MM.1S (cell line): Measurements from ENCODE around the gene COQ8B.
"Not testable (repeated sequence)": the region's sequence is repeated elsewhere in the genome, so short reads cannot be mapped to it uniquely, and the experiment has no call there.

Experiments used
- DNase-seq: peaks from one replicate; pipeline ENCODE4 v3.0.0-alpha.2; 2015
- H2AFZ ChIP-seq: fragments of 300-600 bp; sonication (generic); 2 replicates; pipeline ENCODE4 v1.6.0; 2016; ENCODE audit warnings: antibody characterized with exemption, low read length
- H3F3A ChIP-seq: fragments of 300-600 bp; sonication (generic); 2 replicates; pipeline ENCODE4 v1.6.1; 2016; ENCODE audit warnings: mild to moderate bottlenecking, antibody characterized with exemption, low read length, moderate library complexity, mixed read lengths; ENCODE audit not compliant: insufficient read depth
- H3K27ac ChIP-seq: fragments of 300-600 bp; sonication (generic); 2 replicates; pipeline ENCODE4 v1.5.1; 2016; ENCODE audit warnings: mild to moderate bottlenecking, low read length
- H3K27me3 ChIP-seq: fragments of 300-600 bp; sonication (generic); replicated peaks from 2 replicates; pipeline ENCODE4 v1.6.0; 2016; ENCODE audit warnings: low read length; ENCODE audit not compliant: insufficient read depth
- H3K36me3 ChIP-seq: fragments of 300-600 bp; sonication (generic); replicated peaks from 2 replicates; pipeline ENCODE4 v1.6.1; 2016; ENCODE audit warnings: mild to moderate bottlenecking, low read length, mixed read lengths; ENCODE audit not compliant: insufficient read depth
- H3K4me1 ChIP-seq: fragments of 300-600 bp; sonication (generic); 2 replicates; pipeline ENCODE4 v1.6.1; 2016; ENCODE audit warnings: low read length, mixed read lengths
- H3K4me2 ChIP-seq: fragments of 300-600 bp; sonication (generic); 2 replicates; pipeline ENCODE4 v1.6.0; 2016; ENCODE audit warnings: low read depth, low read length
- H3K4me3 ChIP-seq: fragments of 300-600 bp; sonication (generic); 2 replicates; pipeline ENCODE4 v1.5.1; 2016; ENCODE audit warnings: low read length, mixed read lengths
- H3K79me2 ChIP-seq: fragments of 300-600 bp; sonication (generic); 2 replicates; pipeline ENCODE4 v1.6.1; 2016; ENCODE audit warnings: mixed run types, low read length, mixed read lengths
- H3K9ac ChIP-seq: fragments of 300-600 bp; sonication (generic); 2 replicates; pipeline ENCODE4 v1.6.1; 2016; ENCODE audit warnings: low read length, mixed read lengths
- H3K9me2 ChIP-seq: fragments of 300-600 bp; sonication (generic); replicated peaks from 2 replicates; pipeline ENCODE4 v1.6.1; 2016; ENCODE audit warnings: mild to moderate bottlenecking, low read length, mixed read lengths; ENCODE audit not compliant: insufficient read depth
- H3K9me3 ChIP-seq: fragments of 300-600 bp; sonication (generic); replicated peaks from 2 replicates; pipeline ENCODE4 v1.6.1; 2016; ENCODE audit warnings: mild to moderate bottlenecking, low read length, mixed read lengths; ENCODE audit not compliant: insufficient read depth
- H4K20me1 ChIP-seq: fragments of 300-600 bp; sonication (generic); 2 replicates; pipeline ENCODE4 v1.6.1; 2016; ENCODE audit warnings: mild to moderate bottlenecking, low read length, moderate library complexity, mixed read lengths; ENCODE audit not compliant: insufficient read depth
- EZH2 ChIP-seq: fragments of 300-600 bp; sonication (generic); optimal IDR thresholded peaks from 2 replicates; pipeline ENCODE3; 2017; ENCODE audit warnings: low read depth, mild to moderate bottlenecking, antibody characterized with exemption, low read length, mixed read lengths
- EZH2phosphoT487 ChIP-seq: fragments of 300-600 bp; sonication (generic); IDR thresholded peaks from 2 replicates; pipeline ENCODE4 v1.6.1; 2018; ENCODE audit warnings: antibody characterized with exemption, low read length
- TF ChIP-seq, protein P1 (sequence below): fragments of 300-600 bp; sonication (generic); IDR thresholded peaks from 2 replicates; pipeline ENCODE4 v1.5.1; 2016; ENCODE audit warnings: antibody characterized with exemption, low read length, mixed read lengths

COQ8B gene

GRCh38 chr19:40659116-40659515 is 57.6 kb downstream of the COQ8B start:
- Histone ChIP-seq H4K20me1 (no peaks in the 10 kb centered on the region), H3K4me1 (no peaks in the 10 kb centered on the region), H3K36me3 (no peaks in the 10 kb centered on the region), H3K9me3 (no peaks in the 10 kb centered on the region), H3K9me2 (no peaks in the 10 kb centered on the region), H3K4me2 (no peak overlapping the region), H3K4me3 (no peak overlapping the region), H3K27ac (no peak overlapping the region), H3K27me3 (peaks cover 11% of the 10 kb centered on the region), H3F3A (no peaks in the 10 kb centered on the region), H3K79me2 (no peaks in the 10 kb centered on the region), H3K9ac (no peak overlapping the region), H2AFZ (no peak overlapping the region)
- TF ChIP-seq EZH2 (no peak), EZH2phosphoT487 (no peak)
- DNase-seq: no peak

- H4K20me1 ChIP-seq: no peaks in the 10 kb centered on the region
- H3F3A ChIP-seq: no peaks in the 10 kb centered on the region
- H3K9me3 ChIP-seq: no peaks in the 10 kb centered on the region
- no peak overlapping the region for H3K27ac ChIP-seq
- H2AFZ ChIP-seq: no peak overlapping the region
- H3K4me2 ChIP-seq: no peak overlapping the region
- no peak for DNase-seq
- no peaks in the 10 kb centered on the region for H3K79me2 ChIP-seq
- no peaks in the 10 kb centered on the region for H3K9me2 ChIP-seq
- no peaks in the 10 kb centered on the region for H3K4me1 ChIP-seq
- no peak for TF ChIP-seq EZH2
- TF ChIP-seq, protein P1, sequence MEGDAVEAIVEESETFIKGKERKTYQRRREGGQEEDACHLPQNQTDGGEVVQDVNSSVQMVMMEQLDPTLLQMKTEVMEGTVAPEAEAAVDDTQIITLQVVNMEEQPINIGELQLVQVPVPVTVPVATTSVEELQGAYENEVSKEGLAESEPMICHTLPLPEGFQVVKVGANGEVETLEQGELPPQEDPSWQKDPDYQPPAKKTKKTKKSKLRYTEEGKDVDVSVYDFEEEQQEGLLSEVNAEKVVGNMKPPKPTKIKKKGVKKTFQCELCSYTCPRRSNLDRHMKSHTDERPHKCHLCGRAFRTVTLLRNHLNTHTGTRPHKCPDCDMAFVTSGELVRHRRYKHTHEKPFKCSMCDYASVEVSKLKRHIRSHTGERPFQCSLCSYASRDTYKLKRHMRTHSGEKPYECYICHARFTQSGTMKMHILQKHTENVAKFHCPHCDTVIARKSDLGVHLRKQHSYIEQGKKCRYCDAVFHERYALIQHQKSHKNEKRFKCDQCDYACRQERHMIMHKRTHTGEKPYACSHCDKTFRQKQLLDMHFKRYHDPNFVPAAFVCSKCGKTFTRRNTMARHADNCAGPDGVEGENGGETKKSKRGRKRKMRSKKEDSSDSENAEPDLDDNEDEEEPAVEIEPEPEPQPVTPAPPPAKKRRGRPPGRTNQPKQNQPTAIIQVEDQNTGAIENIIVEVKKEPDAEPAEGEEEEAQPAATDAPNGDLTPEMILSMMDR: no peak
- TF ChIP-seq EZH2phosphoT487: no peak
- H3K9ac ChIP-seq: no peak overlapping the region
- peaks cover 6% of the 10 kb centered on the region; the same call in 1 of the 2 replicates for H3K27me3 ChIP-seq
- H3K4me3 ChIP-seq: no peak overlapping the region
- H3K36me3 ChIP-seq: no peaks in the 10 kb centered on the region
These were observed 58.7 kb downstream of the COQ8B start for GRCh38 chr19:40658031-40658430.

DNA sequence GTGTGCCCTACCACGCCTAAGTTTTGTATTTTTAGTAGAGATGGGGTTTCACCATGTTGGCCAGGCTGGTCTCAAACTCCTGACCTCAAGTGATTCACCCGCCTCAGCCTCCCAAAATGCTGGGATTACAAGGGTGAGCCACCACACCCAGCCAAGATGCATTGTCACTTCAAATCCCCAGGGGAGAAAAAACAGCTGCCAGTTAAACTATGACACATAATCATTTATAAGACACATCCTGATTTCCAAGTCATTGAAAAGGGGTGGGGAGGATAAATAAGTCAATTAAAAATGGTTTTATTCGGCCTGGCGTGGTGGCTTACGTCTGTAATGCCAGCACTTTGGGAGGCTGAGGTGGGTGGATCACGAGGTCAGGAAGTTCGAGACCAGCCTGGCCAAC is 61.0 kb downstream of the COQ8B start:
- not testable (repeated sequence) for H3K9me2 ChIP-seq, H2AFZ ChIP-seq, H3K4me1 ChIP-seq, H3K79me2 ChIP-seq, H3K9ac ChIP-seq, DNase-seq, H4K20me1 ChIP-seq, H3K36me3 ChIP-seq, H3F3A ChIP-seq, H3K27ac ChIP-seq, H3K4me3 ChIP-seq, H3K4me2 ChIP-seq, H3K9me3 ChIP-seq
- peaks cover 17% of the 10 kb centered on the region for H3K27me3 ChIP-seq

GRCh38 chr19:40652303-40652702 is 64.4 kb downstream of the COQ8B start:
- H3K36me3 ChIP-seq: not testable (repeated sequence)

DNA sequence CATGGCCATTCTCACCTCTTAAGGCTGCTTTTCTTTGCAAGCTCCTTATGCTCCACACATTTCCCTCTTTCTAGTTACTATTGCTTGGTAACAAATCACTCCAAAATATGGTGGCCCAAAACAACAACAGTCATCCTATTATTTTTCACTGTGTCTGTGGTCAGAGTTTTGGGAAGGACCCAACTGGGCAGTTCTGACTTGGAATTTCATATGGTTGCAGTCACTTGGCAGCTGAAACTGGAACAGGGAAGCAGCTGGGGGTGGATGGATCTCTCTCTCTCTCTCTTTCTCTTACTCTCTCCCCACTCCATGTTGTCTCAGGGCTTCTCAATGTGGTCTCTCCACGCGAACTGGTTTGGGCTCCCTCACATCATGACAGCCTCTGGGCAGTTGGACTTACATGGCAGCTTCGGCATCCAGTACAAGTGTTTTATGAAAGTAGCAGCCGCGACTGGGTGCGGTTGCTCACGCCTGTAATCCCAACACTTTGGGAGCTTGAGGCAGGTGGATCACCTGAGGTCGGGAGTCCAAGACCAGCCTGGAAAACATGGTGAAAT is 65.9 kb downstream of the COQ8B start:
- Histone ChIP-seq H3K9ac (no peak overlapping the region), H3F3A (no peaks in the 10 kb centered on the region), H3K4me3 (no peak overlapping the region), H3K9me2 (no peaks in the 10 kb centered on the region), H4K20me1 (no peaks in the 10 kb centered on the region), H3K27me3 (peaks cover 34% of the 10 kb centered on the region), H3K79me2 (no peaks in the 10 kb centered on the region), H3K36me3 (no peaks in the 10 kb centered on the region), H3K27ac (no peak overlapping the region), H2AFZ (no peak overlapping the region), H3K9me3 (no peaks in the 10 kb centered on the region), H3K4me2 (no peak overlapping the region), H3K4me1 (no peaks in the 10 kb centered on the region)
- no peak for DNase-seq
- TF ChIP-seq EZH2 (no peak), EZH2phosphoT487 (no peak)
- TF ChIP-seq, protein P1: no peak

More at GRCh38 chr19:40652303-40652702, 64.4 kb downstream of the COQ8B start:
- peaks cover 21% of the 10 kb centered on the region for H3K27me3 ChIP-seq
- H4K20me1 ChIP-seq, H3K27ac ChIP-seq, H2AFZ ChIP-seq, H3K4me1 ChIP-seq, H3K9me3 ChIP-seq, H3K9ac ChIP-seq, H3K79me2 ChIP-seq, H3F3A ChIP-seq, H3K9me2 ChIP-seq, H3K4me2 ChIP-seq, DNase-seq, H3K4me3 ChIP-seq: not testable (repeated sequence)

DNA sequence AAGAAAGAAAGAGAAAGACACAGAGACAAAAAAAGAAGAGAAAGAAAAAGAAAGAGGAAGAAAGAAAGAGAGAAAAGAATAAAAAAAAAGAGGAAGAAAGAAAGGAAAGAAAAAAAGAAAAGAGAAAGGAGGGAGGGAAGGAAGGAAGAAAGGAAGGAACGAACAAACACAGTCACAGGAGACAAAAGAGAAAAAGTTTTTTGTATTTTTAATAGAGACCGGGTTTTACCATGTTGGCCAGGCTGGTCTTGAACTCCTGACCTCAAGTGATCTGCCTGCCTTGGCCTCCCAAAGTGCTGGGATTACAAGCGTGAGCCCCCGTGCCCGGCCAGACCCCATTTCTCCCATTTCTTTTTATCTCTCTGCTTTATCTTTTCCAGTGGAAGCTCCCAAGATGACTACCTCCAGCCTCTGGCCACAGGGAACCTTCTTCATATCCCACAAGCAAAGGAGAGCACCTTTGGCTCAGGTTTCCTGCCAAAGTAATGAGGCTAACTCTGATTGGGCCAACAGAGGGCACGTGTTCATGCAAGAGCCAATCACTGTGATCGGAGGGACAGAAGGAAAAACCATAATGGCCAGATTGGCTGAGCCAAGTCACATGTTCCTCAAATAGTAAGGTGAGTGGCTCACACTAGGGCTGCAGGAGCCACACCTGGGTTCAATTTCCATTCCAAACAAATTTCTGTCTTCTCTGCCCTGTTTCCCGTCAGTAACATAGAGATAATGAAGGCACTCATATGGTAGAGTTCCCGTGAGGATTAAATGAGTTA is 66.6 kb downstream of the COQ8B start:
- peaks cover 38% of the 10 kb centered on the region for H3K27me3 ChIP-seq

More for the DNA sequence above, 66.6 kb downstream of the COQ8B start:
- not testable (repeated sequence) for H3K27ac ChIP-seq, H3K4me1 ChIP-seq, H4K20me1 ChIP-seq, H3K4me3 ChIP-seq, H3K9ac ChIP-seq, H3K9me3 ChIP-seq, H3F3A ChIP-seq, H3K36me3 ChIP-seq, H3K9me2 ChIP-seq, H3K4me2 ChIP-seq, H2AFZ ChIP-seq, H3K79me2 ChIP-seq
- DNase-seq: peak; percentile 10
